K562 (cell line): Measurements from ENCODE around the gene RCSD1. TPM values are rescaled to one million over a fixed set of nuclear protein-coding genes. Genes with fewer than 3 reads are reported as not detected.
A peak's percentile ranks its signal among the peaks of the same experiment; 100 is the strongest.

ENCODE experiments used
- MAFK ChIP-seq: IDR thresholded peaks from 2 replicates; pipeline ENCODE4 v1.6.1; 2011; ENCODE audit warnings: low read length, improper control_type of control experiment
- RBFOX2 ChIP-seq: fragments of 200-400 bp; formaldehyde crosslinking; IDR thresholded peaks from 2 replicates; pipeline ENCODE4 v1.6.1; 2017; ENCODE audit warnings: low read depth, mild to moderate bottlenecking, low read length, moderate library complexity
- SETDB1 ChIP-seq: IDR thresholded peaks from one replicate; pipeline ENCODE4 v1.6.1; 2012; ENCODE audit warnings: low read length, control low read depth, inconsistent platforms
- STAT5B ChIP-seq: fragments of 250-450 bp; sonication (Bioruptor Pico); IDR thresholded peaks from 2 replicates; pipeline ENCODE4 v1.8.0; 2021; ENCODE audit warnings: mild to moderate bottlenecking, inconsistent platforms
- ZNF12 ChIP-seq: sonication (generic); formaldehyde crosslinking; IDR thresholded peaks from 2 replicates; pipeline ENCODE4 v1.4.0; 2020; ENCODE audit warnings: mild to moderate bottlenecking, missing genetic modification reagents
- ZNF41 ChIP-seq: fragments of 250-450 bp; sonication (Bioruptor Pico); conservative IDR thresholded peaks from 2 replicates; pipeline ENCODE4 v1.4.0; 2020; ENCODE audit warnings: mild to moderate bottlenecking
- ZNF75A ChIP-seq: fragments of 450-650 bp; formaldehyde crosslinking; IDR thresholded peaks from 2 replicates; pipeline ENCODE4 v1.4.0; 2020; ENCODE audit warnings: mild to moderate bottlenecking
- polyA plus RNA-seq, 8 experiments: library from polyadenylated mRNA; depleted of rRNA in 4 of 8; stranded (reverse) in 5 of 8; unstranded in 3 of 8; fragments of >200 nt; fragmentation: Nextera tagmentation in 2 of 8; fragmentation: Illumina TruSeq in 1 of 8; extraction: Ambion mirVana in 2 of 8; extraction: Trizol in 1 of 8; gene quantifications; 2 replicates each; pipeline versions ENCODE4 v1.2.1 to v1.2.3, GENCODE V29; 2011 to 2014; ENCODE audit warnings: inconsistent platforms in 1 of 8, missing spikeins in 1 of 8
- total RNA-seq, 7 experiments: library from RNA; depleted of rRNA in 6 of 7; stranded (reverse); fragments of >200 nt in 6 of 7; fragmentation: Illumina TruSeq in 2 of 7; extraction: Trizol in 2 of 7; gene quantifications; 2 replicates each; pipeline versions ENCODE4 v1.2.1 to v1.2.3, GENCODE V29; 2011 to 2021; ENCODE audit warnings: low replicate concordance in 1 of 7
- TF ChIP-seq, protein P1 (sequence below): fragments of 150-350 bp; conservative IDR thresholded peaks from 2 replicates; pipeline ENCODE4 v1.6.1; 2014; ENCODE audit warnings: low read length
- TF ChIP-seq, protein P2 (sequence below): sonication (generic); formaldehyde crosslinking; IDR thresholded peaks from 2 replicates; pipeline ENCODE4 v1.8.1; 2023; ENCODE audit warnings: mild to moderate bottlenecking, missing genetic modification reagents, moderate library complexity
- TF ChIP-seq, protein P3 (sequence below): sonication (generic); formaldehyde crosslinking; IDR thresholded peaks from 2 replicates; pipeline ENCODE4 v1.8.0; 2022; ENCODE audit warnings: missing genetic modification reagents, mild to moderate bottlenecking, borderline replicate concordance
- TF ChIP-seq, protein P4 (sequence below): fragments of 450-650 bp; formaldehyde crosslinking; IDR thresholded peaks from 2 replicates; pipeline ENCODE4 v1.4.0; 2022; ENCODE audit warnings: missing genetic modification characterization
- TF ChIP-seq, protein P5 (sequence below): fragments of 250-450 bp; sonication (Bioruptor Pico); IDR thresholded peaks from 2 replicates; pipeline ENCODE4 v1.8.0; 2022; ENCODE audit warnings: inconsistent platforms, mild to moderate bottlenecking, moderate library complexity, borderline replicate concordance
- TF ChIP-seq, protein P6 (sequence below): fragments of 200-400 bp; formaldehyde crosslinking; IDR thresholded peaks from 2 replicates; pipeline ENCODE4 v1.6.1; 2017; ENCODE audit warnings: mild to moderate bottlenecking, low read depth, low read length, moderate library complexity

The RCSD1 gene
- total and polyA plus RNA-seq, 9 of the 15 experiments (the other 6 are each of a cell fraction or from before 2014, with no cell fraction given) = 7.8 to 69.8 (median 45.3) TPM

DNA sequence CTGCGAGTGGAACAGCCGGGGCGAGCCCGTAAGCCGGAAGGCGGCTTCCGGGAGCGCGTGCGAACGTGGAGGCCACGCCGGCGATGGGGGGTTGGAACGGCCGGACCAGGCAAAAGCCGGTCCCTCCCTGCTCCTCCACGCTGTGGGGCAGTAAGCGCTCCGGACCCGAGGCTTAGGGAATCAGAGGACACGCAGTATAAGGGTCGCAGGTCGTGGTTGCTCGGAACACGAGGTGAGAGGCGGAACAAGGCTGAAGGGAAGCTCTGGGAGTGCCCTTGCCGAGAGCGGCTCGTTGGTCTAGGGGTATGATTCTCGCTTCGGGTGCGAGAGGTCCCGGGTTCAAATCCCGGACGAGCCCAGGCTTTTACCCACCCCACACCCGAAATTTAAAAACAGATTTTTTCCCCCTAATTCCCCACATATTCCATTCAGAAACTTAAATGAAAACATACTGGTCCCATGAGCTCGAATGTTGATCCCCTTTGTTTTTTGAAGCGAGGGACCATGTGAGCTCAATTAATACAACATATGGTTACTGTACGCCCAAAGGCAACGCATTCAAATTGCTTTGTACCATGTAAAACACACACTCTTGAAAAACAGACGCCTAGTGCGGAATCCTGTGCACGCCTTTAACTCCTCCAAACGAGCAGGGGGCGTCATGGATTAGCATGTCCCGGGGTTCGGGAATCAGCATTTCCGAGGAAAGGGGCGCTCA is 84.6 kb downstream of the RCSD1 start (continued):
- TF ChIP-seq, protein P1, sequence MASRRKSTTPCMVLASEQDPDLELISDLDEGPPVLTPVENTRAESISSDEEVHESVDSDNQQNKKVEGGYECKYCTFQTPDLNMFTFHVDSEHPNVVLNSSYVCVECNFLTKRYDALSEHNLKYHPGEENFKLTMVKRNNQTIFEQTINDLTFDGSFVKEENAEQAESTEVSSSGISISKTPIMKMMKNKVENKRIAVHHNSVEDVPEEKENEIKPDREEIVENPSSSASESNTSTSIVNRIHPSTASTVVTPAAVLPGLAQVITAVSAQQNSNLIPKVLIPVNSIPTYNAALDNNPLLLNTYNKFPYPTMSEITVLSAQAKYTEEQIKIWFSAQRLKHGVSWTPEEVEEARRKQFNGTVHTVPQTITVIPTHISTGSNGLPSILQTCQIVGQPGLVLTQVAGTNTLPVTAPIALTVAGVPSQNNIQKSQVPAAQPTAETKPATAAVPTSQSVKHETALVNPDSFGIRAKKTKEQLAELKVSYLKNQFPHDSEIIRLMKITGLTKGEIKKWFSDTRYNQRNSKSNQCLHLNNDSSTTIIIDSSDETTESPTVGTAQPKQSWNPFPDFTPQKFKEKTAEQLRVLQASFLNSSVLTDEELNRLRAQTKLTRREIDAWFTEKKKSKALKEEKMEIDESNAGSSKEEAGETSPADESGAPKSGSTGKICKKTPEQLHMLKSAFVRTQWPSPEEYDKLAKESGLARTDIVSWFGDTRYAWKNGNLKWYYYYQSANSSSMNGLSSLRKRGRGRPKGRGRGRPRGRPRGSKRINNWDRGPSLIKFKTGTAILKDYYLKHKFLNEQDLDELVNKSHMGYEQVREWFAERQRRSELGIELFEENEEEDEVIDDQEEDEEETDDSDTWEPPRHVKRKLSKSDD = no peak
- TF ChIP-seq STAT5B (CRISPR knock-in tag) (no peak), ZNF41 (peak; percentile 52; the same call in 1 of the 2 replicates), ZNF12 (CRISPR knock-in tag) (peak; percentile 49; the same call in 1 of the 2 replicates), MAFK (no peak; the same call in 1 of the 2 replicates), ZNF75A (CRISPR knock-in tag) (peak; percentile 64; the same call in 1 of the 2 replicates), SETDB1 (no peak), RBFOX2 (peak; percentile 97)
- TF ChIP-seq, protein P2, sequence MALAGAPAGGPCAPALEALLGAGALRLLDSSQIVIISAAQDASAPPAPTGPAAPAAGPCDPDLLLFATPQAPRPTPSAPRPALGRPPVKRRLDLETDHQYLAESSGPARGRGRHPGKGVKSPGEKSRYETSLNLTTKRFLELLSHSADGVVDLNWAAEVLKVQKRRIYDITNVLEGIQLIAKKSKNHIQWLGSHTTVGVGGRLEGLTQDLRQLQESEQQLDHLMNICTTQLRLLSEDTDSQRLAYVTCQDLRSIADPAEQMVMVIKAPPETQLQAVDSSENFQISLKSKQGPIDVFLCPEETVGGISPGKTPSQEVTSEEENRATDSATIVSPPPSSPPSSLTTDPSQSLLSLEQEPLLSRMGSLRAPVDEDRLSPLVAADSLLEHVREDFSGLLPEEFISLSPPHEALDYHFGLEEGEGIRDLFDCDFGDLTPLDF (CRISPR knock-in tag) = no peak; the same call in 1 of the 2 replicates
- TF ChIP-seq, protein P3, sequence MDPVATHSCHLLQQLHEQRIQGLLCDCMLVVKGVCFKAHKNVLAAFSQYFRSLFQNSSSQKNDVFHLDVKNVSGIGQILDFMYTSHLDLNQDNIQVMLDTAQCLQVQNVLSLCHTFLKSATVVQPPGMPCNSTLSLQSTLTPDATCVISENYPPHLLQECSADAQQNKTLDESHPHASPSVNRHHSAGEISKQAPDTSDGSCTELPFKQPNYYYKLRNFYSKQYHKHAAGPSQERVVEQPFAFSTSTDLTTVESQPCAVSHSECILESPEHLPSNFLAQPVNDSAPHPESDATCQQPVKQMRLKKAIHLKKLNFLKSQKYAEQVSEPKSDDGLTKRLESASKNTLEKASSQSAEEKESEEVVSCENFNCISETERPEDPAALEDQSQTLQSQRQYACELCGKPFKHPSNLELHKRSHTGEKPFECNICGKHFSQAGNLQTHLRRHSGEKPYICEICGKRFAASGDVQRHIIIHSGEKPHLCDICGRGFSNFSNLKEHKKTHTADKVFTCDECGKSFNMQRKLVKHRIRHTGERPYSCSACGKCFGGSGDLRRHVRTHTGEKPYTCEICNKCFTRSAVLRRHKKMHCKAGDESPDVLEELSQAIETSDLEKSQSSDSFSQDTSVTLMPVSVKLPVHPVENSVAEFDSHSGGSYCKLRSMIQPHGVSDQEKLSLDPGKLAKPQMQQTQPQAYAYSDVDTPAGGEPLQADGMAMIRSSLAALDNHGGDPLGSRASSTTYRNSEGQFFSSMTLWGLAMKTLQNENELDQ = no peak; the same call in 1 of the 2 replicates
- TF ChIP-seq, protein P4, sequence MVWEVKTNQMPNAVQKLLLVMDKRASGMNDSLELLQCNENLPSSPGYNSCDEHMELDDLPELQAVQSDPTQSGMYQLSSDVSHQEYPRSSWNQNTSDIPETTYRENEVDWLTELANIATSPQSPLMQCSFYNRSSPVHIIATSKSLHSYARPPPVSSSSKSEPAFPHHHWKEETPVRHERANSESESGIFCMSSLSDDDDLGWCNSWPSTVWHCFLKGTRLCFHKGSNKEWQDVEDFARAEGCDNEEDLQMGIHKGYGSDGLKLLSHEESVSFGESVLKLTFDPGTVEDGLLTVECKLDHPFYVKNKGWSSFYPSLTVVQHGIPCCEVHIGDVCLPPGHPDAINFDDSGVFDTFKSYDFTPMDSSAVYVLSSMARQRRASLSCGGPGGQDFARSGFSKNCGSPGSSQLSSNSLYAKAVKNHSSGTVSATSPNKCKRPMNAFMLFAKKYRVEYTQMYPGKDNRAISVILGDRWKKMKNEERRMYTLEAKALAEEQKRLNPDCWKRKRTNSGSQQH (CRISPR knock-in tag) = peak; percentile 88
- TF ChIP-seq, protein P5, sequence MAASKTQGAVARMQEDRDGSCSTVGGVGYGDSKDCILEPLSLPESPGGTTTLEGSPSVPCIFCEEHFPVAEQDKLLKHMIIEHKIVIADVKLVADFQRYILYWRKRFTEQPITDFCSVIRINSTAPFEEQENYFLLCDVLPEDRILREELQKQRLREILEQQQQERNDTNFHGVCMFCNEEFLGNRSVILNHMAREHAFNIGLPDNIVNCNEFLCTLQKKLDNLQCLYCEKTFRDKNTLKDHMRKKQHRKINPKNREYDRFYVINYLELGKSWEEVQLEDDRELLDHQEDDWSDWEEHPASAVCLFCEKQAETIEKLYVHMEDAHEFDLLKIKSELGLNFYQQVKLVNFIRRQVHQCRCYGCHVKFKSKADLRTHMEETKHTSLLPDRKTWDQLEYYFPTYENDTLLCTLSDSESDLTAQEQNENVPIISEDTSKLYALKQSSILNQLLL = no peak
- TF ChIP-seq, protein P6, sequence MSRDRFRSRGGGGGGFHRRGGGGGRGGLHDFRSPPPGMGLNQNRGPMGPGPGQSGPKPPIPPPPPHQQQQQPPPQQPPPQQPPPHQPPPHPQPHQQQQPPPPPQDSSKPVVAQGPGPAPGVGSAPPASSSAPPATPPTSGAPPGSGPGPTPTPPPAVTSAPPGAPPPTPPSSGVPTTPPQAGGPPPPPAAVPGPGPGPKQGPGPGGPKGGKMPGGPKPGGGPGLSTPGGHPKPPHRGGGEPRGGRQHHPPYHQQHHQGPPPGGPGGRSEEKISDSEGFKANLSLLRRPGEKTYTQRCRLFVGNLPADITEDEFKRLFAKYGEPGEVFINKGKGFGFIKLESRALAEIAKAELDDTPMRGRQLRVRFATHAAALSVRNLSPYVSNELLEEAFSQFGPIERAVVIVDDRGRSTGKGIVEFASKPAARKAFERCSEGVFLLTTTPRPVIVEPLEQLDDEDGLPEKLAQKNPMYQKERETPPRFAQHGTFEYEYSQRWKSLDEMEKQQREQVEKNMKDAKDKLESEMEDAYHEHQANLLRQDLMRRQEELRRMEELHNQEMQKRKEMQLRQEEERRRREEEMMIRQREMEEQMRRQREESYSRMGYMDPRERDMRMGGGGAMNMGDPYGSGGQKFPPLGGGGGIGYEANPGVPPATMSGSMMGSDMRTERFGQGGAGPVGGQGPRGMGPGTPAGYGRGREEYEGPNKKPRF = no peak
